Measurements from ENCODE around the gene TRNAU1AP.
"Not testable (repeated sequence)": the region's sequence is repeated elsewhere in the genome, so short reads cannot be mapped to it uniquely, and the experiment has no call there.

TRNAU1AP gene

GRCh38 chr1:28552758-28553663, at the start of gene TRNAU1AP:
Gene TRNAU1AP, plus strand, starts transcription at chr1:28553085. Its CDS starts 26 bp downstream, at chr1:28553111.
- peak; percentile 97 for DNase-seq (ENCODE audit: low read depth in 2 of 2)

- no peak for DNase-seq (ENCODE audit: low read depth in 2 of 2)
These were observed 49.8 kb upstream of the TRNAU1AP start for GRCh38 chr1:28503117-28503516.

GRCh38 chr1:28505406-28506187, 47.3 kb upstream of the TRNAU1AP start, which contains the start of gene RCC1:
Gene RCC1, plus strand, starts transcription at chr1:28506043. Its CDS starts 23,824 bp downstream, at chr1:28529867.
- peak; percentile 86 to 91 for DNase-seq (ENCODE audit: low read depth in 2 of 2)

- DNase-seq (ENCODE audit: low read depth in 2 of 2) = no peak
These were observed 46.0 kb upstream of the TRNAU1AP start for GRCh38 chr1:28506907-28507246.

DNA sequence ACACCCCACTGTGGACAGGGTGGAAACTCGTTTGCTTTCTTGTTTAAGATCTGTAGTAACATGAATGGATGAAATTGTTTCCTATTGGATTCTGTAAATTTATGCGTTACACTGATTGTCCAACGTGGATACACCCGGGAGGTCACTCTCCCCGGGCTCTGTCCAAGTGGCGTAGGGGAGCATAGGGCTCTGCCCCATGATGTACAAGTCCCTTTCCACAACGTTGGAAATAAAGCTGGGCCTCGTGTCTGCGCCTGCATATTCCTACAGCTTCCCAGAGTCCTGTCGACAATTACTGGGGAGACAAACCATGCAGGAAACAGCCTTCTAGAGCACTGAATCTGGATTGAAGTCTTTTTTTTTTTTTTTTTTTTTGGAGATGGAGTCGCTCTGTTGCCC, 45.6 kb upstream of the TRNAU1AP start:
- no peak for DNase-seq (ENCODE audit: low read depth in 2 of 2)

DNA sequence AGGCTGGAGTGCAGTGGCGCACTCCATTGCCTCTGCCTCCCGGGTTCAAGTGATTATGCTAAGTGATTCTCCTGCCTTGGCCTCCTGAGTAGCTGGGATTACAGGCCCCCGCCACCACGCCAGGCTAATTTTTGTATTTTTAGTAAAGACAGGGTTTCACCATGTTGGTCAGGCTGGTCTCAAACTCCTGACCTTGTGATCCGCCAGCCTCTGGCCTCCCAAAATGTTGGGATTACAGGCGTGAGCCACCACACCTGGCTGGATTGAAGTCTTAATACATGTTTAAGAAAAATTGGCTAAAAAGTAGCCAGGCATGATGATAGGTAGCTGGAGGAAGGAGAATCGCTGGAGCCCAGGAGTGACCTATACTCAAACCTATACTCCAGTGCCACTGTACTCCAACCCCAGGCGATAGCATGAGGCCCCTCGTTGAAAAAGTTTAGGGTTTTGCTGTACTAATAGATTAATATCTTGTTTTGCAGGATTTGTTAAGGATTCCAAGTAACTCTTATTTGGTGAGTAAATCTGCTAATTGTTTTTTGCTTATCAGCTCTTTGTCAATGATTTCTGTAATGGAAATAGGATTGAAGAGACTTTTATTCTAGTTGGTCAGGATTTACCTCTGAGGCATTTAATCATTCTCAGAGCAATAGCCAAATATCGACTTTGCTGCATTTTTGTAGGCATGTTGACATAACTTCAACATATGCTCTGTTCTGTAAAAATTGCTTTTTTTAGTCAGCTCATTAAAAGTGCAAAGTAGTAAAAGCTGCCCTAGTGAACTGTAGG, 45.0 kb upstream of the TRNAU1AP start:
- DNase-seq (ENCODE audit: low read depth in 2 of 2) = no peak

DNA sequence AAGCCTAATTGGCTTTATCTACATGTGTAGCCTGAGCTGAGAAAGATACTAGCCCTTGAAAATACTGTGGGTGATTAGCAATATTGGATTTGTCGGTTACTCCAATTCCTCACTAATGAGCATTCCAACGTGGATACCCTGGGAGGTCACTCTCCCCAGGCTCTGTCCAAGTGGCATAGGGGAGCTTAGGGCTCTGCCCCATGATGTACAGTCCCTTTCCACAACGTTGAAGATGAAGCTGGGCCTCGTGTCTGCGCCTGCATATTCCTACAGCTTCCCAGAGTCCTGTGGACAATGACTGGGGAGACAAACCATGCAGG, 44.5 kb upstream of the TRNAU1AP start:
- no peak for DNase-seq (ENCODE audit: low read depth in 2 of 2)

DNA sequence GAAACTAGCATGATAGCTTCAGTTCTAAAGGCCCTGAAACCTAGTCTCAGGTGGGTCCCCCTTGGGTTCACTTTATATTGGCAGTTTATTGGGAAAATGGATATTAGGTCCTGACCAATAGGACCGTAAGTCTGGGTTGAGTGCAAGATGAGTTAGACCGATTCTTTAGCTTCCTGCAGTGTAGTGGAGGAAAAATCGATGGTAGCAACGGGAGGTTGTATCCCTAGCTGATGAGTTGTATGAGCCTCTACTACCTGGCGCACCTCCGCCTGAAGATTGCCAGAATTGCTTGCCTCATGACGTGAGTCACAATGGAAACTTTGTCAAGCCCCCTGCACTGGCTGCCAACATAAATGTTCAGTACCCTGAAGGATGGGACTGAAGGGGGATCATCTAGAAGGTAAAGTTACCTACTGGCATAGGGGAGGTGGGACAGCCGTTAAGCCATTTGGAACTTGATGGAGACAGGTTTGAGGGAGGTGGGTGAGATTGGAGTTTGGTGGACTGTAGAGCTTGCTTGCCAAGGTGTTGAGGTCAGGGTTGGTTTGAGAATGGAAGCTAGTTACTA, 43.1 kb upstream of the TRNAU1AP start:
- DNase-seq (ENCODE audit: low read depth in 2 of 2) = peak in 1 of 2 experiments; percentile 32

- DNase-seq (ENCODE audit: low read depth in 2 of 2) = peak in 1 of 2 experiments; percentile 34
These were observed 42.5 kb upstream of the TRNAU1AP start for GRCh38 chr1:28510273-28510969.

- DNase-seq (ENCODE audit: low read depth in 2 of 2) = no peak
These were observed 41.9 kb upstream of the TRNAU1AP start for GRCh38 chr1:28510970-28511440.

GRCh38 chr1:28512058-28512611, 40.8 kb upstream of the TRNAU1AP start:
- DNase-seq (ENCODE audit: low read depth in 2 of 2) = no peak

DNA sequence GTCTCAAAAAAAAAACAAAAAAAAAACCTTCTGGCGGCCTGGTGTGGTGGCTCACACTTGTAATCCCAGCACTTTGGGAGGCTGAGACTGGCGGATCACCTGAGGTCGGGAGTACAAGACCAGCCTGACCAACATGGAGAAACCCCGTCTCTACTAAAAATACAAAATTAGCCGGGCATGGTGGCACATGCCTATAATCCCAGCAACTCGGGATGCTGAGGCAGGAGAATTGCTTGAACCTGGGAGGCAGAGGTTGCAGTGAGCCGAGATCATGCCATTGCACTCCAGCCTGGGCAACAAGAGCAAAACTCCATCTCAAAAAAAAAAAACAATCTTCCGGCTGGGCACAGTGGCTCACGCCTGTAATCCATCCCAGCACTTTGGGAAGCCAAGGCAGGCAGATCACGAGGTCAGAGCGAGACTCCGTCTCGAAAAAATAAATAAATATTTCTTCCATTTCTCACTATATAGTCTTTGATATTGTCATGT, 38.4 kb upstream of the TRNAU1AP start:
- DNase-seq (ENCODE audit: low read depth in 2 of 2) = not testable (repeated sequence)

DNA sequence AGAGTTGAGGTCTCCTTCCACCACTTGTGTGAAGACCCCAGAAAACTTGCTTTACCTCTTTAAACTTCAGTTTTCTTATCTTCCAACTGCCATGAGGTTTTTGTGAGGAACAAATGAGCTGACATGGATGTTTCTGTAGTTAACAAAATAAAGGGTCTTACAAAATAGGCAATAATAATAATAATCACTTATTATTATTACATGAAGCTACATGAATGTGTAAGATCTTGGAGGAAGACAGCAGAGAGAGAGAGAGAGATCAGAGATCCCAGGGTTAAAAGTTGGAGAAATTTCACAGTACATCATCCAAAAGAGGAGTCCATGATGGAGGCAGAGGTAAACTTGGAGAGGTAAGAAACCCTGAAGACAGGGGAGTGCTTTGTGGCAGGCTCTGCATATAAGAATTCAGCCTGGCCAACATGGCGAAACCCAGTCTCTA, 36.3 kb upstream of the TRNAU1AP start:
- DNase-seq (ENCODE audit: low read depth in 2 of 2) = no peak

DNA sequence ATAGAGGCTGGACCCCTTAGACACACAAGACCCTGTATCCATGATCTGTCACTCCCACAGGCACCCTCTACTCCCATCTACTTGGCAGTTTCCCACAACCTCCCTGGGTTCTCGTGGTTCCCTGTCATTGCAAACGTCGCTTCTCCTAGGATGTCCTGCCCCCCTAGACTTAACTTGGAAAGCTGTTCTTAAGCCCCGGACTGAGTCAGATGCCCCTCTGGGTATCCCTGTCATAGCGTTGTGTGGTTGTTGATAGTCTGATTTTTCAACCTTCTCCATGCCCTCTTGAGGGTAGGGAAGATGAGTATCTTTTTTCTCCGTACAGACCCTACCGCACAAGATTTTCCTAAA, 35.3 kb upstream of the TRNAU1AP start:
- no peak for DNase-seq (ENCODE audit: low read depth in 2 of 2)

DNA sequence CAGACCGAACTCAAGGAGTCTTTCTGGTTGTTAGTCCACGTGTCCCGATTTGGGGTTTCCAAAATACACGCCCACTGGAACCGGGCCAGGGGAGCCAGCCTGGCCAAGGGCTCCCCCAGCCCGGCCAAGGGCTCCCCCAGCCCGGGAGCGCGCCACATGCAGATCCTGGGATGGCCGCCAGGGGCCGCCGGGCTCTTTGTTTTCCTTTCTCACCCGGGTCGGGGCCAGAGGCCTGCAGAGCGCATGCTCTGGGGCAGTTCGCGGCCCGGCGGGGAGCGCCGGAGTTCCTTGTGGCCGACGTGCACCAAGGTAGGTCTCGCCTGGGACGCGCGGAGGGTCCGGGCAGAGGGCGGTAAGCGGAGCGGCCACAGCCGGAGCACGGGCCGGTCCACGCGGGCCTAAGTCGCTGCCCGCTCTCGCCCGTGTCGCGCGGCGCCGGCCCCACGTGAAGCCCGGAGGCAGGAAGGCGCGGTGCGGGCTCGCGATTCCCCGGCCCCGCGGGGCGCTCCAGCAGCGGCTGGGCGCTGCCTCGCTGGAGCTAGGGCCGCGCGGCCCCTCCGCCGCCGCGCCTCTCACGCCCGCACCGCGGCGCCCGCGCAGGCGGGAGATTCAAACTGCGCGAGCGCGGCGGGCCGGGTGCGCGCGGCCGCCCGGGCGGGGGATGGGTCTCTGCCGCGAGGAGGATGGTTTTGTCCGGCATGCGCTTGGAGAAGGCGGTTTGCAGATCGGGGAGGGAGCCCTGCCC, 34.7 kb upstream of the TRNAU1AP start:
- DNase-seq (ENCODE audit: low read depth in 2 of 2) = peak; percentile 84 to 92

GRCh38 chr1:28518745-28519341, 34.0 kb upstream of the TRNAU1AP start:
- DNase-seq (ENCODE audit: low read depth in 2 of 2) = peak in 1 of 2 experiments; percentile 48

DNA sequence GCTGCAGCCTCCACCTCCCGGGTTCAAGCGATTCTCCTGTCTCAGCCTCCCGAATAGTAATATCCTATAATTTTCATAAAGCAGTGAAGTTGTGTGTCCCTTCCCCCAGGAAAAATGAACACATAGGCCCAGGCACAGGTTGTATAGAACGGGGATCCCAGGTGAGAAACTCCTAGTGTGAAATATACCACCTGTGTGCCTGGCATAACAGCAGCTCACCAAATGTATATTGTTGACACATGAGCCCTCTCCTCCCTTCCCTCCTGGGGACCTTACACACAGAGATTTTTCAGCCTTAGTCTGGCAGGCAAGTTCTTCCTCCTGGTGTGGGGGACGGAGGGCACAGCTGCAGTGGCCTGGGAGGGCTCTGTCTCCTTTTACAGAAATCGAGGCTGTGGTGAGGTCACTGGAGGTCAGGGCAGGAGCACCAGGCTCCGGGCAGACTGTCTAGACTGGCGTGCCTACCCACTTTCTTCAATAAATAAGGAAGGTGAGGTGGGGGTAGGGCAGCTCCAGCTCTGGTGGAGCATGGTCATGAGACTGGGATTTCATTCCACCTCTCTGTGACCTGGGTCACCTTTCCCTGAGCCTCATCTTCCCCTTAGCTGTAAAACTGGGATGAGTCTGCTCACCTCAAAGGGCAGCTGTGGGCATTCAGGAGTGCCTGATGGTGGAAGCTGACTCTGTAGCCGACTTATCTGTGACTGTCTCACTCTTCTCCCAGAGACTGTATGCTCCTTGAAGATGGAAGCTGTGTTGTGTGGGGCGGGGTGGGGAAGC, 32.7 kb upstream of the TRNAU1AP start:
- no peak for DNase-seq (ENCODE audit: low read depth in 2 of 2)

- DNase-seq (ENCODE audit: low read depth in 2 of 2) = not testable (repeated sequence)
These were observed 32.1 kb upstream of the TRNAU1AP start for GRCh38 chr1:28520796-28521195.

Data from stimulated activated CD4-positive, alpha-beta T cell treated with anti-CD3 and anti-CD28 coated beads, Interleukin-12 subunit alpha, Interleukin-12 subunit beta, amount 100 ng/mL, for 24 hours (primary cell).